Astrocyte of the cerebellum (primary cell): Measurements from ENCODE around the gene MIAT.
"Not testable (repeated sequence)": the region's sequence is repeated elsewhere in the genome, so short reads cannot be mapped to it uniquely, and the experiment has no call there.

Experiments used
- DNase-seq: peaks from one replicate; pipeline ENCODE4 v3.0.0-alpha.2; 2011; ENCODE audit warnings: low read depth
- H3K4me3 ChIP-seq: 2 replicates; pipeline ENCODE4 v1.5.1; 2011; ENCODE audit warnings: mild to moderate bottlenecking, low read depth, low read length, moderate library complexity
- in situ Hi-C: cut with HindIII; loops from 2 replicates; pipeline ENCODE4 v1.10.0; 2017; ENCODE audit warnings: low sequenced_read_pairs
- TF ChIP-seq, protein P1 (sequence below): IDR thresholded peaks from 2 replicates; pipeline ENCODE4 v1.5.1; 2012; ENCODE audit warnings: low read length, low read depth, moderate library complexity, mild to moderate bottlenecking; ENCODE audit errors: missing control alignments

Gene MIAT

GRCh38 chr22:26702906-26703830 is 45.8 kb downstream of the MIAT start:
- H3K4me3 ChIP-seq = no peak overlapping the region
- TF ChIP-seq, protein P1, sequence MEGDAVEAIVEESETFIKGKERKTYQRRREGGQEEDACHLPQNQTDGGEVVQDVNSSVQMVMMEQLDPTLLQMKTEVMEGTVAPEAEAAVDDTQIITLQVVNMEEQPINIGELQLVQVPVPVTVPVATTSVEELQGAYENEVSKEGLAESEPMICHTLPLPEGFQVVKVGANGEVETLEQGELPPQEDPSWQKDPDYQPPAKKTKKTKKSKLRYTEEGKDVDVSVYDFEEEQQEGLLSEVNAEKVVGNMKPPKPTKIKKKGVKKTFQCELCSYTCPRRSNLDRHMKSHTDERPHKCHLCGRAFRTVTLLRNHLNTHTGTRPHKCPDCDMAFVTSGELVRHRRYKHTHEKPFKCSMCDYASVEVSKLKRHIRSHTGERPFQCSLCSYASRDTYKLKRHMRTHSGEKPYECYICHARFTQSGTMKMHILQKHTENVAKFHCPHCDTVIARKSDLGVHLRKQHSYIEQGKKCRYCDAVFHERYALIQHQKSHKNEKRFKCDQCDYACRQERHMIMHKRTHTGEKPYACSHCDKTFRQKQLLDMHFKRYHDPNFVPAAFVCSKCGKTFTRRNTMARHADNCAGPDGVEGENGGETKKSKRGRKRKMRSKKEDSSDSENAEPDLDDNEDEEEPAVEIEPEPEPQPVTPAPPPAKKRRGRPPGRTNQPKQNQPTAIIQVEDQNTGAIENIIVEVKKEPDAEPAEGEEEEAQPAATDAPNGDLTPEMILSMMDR = no peak
- in situ Hi-C loops = no loop called here
- peak; percentile 46 for DNase-seq

DNA sequence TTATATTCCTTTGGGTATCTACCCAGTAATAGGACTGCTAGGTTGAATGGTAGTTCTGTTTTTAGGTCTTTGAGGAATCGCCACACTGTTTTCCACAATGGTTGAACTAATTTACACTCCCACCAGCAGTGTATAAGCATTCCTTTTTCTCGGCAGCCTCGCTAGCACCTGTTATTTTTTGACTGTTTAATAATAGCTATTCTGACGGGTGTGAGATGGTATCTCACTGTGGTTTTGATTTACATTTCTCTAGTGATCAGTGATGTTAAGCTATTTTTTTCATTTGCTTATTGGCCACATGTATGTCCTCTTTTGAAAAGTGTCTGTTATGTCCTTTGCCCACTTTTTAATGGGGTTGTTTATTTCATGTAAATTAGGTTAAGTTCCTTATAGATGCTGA is 48.0 kb downstream of the MIAT start:
- DNase-seq, in situ Hi-C loops, H3K4me3 ChIP-seq: not testable (repeated sequence)

DNA sequence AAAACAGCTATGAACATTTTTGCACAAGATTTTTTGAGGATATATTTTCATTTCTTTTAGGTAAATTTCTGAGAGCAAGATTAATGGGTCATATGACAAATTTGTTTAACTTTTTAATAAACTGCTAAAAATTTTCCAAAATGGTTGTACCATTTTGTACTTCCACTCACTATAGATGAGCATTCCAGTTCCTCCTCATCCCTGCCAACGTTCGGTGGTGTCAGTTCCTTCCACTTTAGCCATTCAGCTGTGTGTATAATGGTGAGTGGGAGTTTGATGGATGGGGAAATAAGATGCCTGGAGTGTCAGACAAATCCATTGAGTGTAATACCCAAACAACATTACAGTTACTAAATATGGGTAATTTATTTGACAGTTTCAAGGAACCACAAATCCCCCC is 49.7 kb downstream of the MIAT start:
- DNase-seq = no peak
- TF ChIP-seq, protein P1 = no peak
- H3K4me3 ChIP-seq = no peak overlapping the region
- in situ Hi-C loops = no loop called here

DNA sequence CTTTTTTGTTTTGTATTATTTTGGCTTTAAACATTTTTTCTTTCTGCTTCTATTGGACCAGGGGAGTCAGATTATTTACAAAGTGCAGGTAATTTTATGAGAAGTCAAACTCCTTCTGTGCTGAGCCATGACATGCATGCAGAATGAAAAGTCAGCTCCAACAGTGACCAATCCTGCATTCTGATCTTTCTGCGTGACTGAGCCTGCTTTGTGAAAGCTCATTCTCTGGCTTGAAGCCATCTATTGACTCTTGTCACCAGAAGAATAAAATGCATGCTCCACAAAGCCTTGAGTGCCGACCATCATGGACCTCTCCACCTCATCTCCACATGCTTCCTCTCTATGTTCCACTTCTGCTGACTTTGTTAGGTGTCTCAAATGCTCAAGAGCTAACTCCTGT is 50.2 kb downstream of the MIAT start:
- in situ Hi-C loops = no loop called here
- DNase-seq = no peak
- TF ChIP-seq, protein P1 = no peak
- no peak overlapping the region for H3K4me3 ChIP-seq

DNA sequence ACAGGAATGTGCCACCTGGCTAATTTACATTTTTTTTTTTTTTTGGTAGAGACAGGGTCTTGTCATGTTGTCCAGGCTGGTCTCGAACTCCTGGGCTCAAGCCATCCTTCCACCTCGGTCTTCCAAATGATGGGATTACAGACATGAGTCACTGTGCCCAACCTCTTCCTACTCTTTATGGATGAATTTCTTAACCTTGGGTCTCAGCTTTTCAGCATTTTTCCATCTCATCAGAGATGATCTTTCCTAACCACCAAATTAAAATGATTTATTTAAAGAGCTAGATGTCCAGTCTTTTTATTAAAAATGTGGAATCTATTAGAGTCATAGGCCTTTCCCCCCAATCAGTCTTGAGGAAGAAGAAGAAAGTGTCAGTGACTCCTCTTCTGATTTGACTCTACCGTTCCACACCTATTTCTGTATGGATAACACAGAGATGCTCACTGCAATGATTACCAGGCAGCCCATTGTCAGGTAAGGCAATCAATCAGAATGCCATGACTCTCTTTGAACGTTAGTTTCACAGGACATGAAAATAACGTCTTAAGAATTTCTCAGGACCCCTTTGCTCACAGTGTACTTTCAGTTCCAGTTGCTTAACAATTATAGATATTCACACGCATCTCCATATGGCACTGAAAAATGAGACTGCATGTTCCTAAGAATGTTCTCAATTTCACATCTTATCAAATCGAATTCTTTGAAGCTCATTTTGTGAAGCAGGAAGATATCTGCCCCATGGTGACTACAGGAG is 51.0 kb downstream of the MIAT start:
- in situ Hi-C loops = no loop called here
- no peak overlapping the region for H3K4me3 ChIP-seq
- DNase-seq = no peak
- TF ChIP-seq, protein P1 = no peak

- TF ChIP-seq, protein P1 = no peak
- no peak overlapping the region for H3K4me3 ChIP-seq
- no peak for DNase-seq
- in situ Hi-C loops = no loop called here
These were observed 52.4 kb downstream of the MIAT start for GRCh38 chr22:26709617-26710390.
